Esophagus muscularis mucosa (tissue), 4 donors: ENCODE results near the gene SYT15. TPM values are rescaled to one million over a fixed set of nuclear protein-coding genes. Genes with fewer than 3 reads are reported as not detected.
"Not testable (repeated sequence)": the region's sequence is repeated elsewhere in the genome, so short reads cannot be mapped to it uniquely, and the experiment has no call there.

Source experiments
- DNase-seq: peaks from one replicate; pipeline ENCODE4 v3.0.0-alpha.2; 2017; ENCODE audit errors: extremely low spot score
- H3K27ac ChIP-seq, 4 donors: fragments of 200-600 bp; sonication (generic); replicated peaks in 1 of 4; 1 replicate in 3 of 4; 2 replicates in 1 of 4; pipeline ENCODE4 v1.5.1; 2016 to 2019; ENCODE audit warnings: mild to moderate bottlenecking in 1 of 4
- H3K27me3 ChIP-seq, 4 donors: fragments of 200-600 bp; sonication (generic); one replicate each; pipeline versions ENCODE4 v1.5.1 to v1.6.0; 2016 to 2019
- H3K36me3 ChIP-seq, 4 donors: fragments of 200-600 bp; sonication (generic); one replicate each; pipeline ENCODE4 v1.5.1; 2016 to 2019
- H3K4me1 ChIP-seq, 4 donors: fragments of 200-600 bp; sonication (generic); one replicate each; pipeline ENCODE4 v1.5.1; 2016 to 2019
- H3K4me3 ChIP-seq, 4 donors: fragments of 200-600 bp; sonication (generic); 1 replicate in 2 of 4; 2 replicates in 2 of 4; pipeline ENCODE4 v1.5.1; 2016 to 2019; ENCODE audit warnings: mild to moderate bottlenecking in 4 of 4, moderate library complexity in 1 of 4
- H3K9me3 ChIP-seq, 4 donors: fragments of 200-600 bp; sonication (generic); 1 replicate in 3 of 4; 2 replicates in 1 of 4; pipeline ENCODE4 v1.5.1; 2016 to 2019
- WGBS: methylation state at CpG from one replicate; pipeline ENCODE4 v1.1.5; 2018; 5-methylcytosine and 5-hydroxymethylcytosine counted together
- intact Hi-C: fragments of 100-400 bp; cut with DNase I; formaldehyde crosslinking; loops from one replicate; pipeline ENCODE4 v1.15.1; 2023
- total RNA-seq, 4 donors: library from RNA; depleted of rRNA; stranded (reverse); fragments of >200 nt; gene quantifications; one replicate each; pipeline versions ENCODE4 v1.1.0 to v1.2.1, GENCODE V29; 2016

Gene SYT15
- total RNA-seq, 4 donors from 2014 or later, result 2.1 to 7.4 (median 5.4) TPM

DNA sequence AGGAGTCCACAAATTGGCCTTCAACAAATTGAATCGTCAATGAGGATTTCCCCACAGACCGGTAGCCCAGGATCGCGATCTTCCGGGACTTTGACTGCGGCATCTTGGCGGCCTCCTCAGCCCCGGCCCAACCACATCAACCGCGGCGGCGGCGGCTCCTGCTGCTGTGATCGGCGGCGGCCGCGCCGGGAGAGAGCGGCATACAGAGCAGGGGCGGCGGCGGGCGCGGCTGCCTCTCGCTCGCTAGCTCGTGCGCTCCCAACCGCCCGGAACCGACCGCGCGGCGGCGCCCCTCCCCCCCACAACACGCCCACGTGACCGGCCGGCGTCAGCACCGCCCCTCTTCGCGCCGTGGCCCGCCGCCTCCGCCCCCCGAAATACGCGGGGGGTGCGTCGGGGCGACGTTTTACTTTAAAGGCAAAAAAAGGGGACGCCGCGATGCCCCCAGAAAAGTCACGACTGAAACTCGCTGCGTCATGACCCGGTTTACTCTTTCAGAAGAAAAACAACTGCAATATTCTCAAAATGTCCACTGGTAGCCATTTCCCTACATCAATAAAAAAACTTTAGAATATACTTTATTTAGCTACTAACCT lies 56.5 kb downstream of the SYT15 start:
- H3K9me3 ChIP-seq, H3K27me3 ChIP-seq, H3K36me3 ChIP-seq, intact Hi-C loops, H3K4me1 ChIP-seq, DNase-seq: not testable (repeated sequence)
- H3K4me3 ChIP-seq, result peak overlapping the region; percentile 46 to 56 (median 51)
- H3K27ac ChIP-seq, result peak overlapping the region; percentile 65 to 77 (median 69)
- 0% methylated on average over 7 of the region's 63 CpGs for WGBS

DNA sequence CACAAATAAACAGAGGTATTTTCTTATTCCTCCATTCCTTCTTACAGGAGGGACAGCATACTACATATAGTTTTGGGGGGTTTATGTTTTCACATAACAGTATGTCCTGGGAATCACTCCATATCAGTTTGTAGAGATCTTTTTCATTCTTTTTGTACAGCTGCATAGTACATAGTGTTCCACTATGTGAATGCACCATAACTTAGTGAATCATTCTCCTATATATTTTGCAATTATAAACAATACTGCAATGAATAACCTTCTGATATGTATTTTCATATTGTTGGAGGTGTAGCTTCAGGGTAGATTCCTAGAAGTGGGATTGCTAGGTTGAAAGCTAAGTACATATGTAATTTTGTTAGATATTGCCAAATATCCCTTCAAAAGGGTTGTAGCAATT lies 61.1 kb downstream of the SYT15 start:
- H3K4me1 ChIP-seq, DNase-seq, H3K9me3 ChIP-seq, H3K27me3 ChIP-seq, H3K27ac ChIP-seq, H3K4me3 ChIP-seq, intact Hi-C loops, H3K36me3 ChIP-seq: not testable (repeated sequence)

Other genes starting within 250 kb of the SYT15 start
- under 1 TPM in 1 of 4 donors, not detected in 3; 0.50 TPM for gene ANXA8L1, start 203.4 kb upstream of the SYT15 start, total RNA-seq
- not detected for gene NPY4R, start 113.2 kb upstream of the SYT15 start, total RNA-seq
- gene GPRIN2, start 22.5 kb upstream of the SYT15 start, total RNA-seq, result 1 to 10 TPM in 2 of 4 donors, not detected in 2; 1.3 to 2.2 TPM